SHP77 treated with DMSO at 0.1 percent for 48 hours (cell line): ENCODE data around the gene MPP3.
A peak's percentile ranks its signal among the peaks of the same experiment; 100 is the strongest.
"Not testable (repeated sequence)": the region's sequence is repeated elsewhere in the genome, so short reads cannot be mapped to it uniquely, and the experiment has no call there.

Experiments used
- DNase-seq: peaks from one replicate; lab custom pipeline; 2025; lab: John Stamatoyannopoulos, UW

MPP3 gene

GRCh38 chr17:43832976-43833829, at the start of gene MPP3:
MPP3 (minus strand) TSS chr17:43833146; CDS start chr17:43831906, 1,240 bp downstream.
- DNase-seq, result peak; percentile 49

DNA sequence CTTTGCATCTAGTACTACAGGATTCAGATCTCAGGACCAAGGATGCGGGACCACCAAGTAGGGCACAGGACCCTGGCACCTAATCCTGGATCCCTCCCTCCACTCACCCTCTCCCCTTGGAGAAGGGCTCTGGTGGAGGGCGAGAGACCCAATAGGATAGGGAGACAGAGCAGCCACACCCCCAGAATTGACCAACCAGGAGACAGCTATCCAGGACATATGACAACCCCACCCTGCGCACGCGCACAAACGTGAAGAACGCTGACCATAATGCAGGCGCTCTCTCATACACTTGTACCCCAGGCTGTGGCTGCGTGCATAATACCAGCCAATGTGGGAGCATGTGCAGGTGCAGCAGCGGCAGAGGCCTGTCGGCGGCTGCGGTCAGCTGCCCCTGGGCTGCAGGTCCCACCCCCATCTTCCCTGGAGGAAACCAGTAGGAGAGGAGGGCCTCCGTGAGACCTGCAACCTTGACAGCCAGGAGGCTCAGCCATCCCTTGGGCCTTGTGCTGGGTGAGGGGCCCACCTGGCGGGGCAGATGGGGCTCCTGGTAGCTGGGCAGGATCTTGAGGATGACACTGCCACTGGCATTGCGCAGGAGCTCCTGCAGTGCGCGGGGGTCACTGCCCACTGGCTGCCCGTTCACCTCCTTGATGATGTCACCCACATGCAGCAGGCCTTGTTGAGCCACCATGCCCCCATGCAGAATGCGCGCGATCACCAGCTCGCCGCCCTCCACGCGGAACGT, 49.0 kb upstream of the MPP3 start:
- no peak for DNase-seq

GRCh38 chr17:43881181-43881580, 48.2 kb upstream of the MPP3 start:
- DNase-seq, result no peak

GRCh38 chr17:43880420-43880991, 47.6 kb upstream of the MPP3 start:
- no peak for DNase-seq

GRCh38 chr17:43879723-43880419, 46.9 kb upstream of the MPP3 start:
- no peak for DNase-seq

- no peak for DNase-seq
Observed at GRCh38 chr17:43878260-43879175, 45.6 kb upstream of the MPP3 start.

DNA sequence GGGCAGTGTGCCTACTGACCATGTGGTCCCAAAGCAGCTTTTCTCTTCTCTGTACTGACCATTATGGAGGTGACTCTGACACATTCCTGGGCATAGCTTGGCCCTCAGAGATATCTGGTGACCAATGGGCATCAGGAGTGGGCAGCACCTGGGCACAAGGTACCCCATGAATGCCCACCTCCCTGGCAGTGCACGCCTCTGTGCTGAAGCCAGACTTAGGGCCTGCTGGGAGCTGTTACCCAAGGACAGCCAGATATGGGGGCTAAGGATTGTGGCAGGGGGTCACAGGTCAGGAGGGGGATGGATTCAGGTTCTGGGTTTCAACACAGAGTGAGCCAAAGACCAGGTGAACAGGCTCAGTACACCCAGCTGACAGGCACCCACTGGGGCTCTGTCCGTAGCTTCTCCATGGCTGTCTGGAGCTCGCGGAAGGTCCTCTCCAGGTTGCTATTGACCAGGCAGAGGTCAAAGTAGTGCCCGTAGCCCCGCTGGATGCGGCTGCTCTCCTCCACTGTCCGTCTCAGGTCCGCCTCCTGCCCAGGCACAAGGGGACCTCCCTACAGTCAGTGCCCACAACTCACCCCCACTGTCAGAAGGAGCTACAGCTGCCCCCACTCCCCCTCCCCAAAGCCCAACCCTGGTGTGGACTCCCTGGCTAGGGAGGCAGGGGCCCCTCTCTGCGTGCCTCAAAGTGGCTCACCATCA, 44.7 kb upstream of the MPP3 start:
- no peak for DNase-seq

- DNase-seq, result no peak
Observed at GRCh38 chr17:43877031-43877430, 44.1 kb upstream of the MPP3 start.

DNA sequence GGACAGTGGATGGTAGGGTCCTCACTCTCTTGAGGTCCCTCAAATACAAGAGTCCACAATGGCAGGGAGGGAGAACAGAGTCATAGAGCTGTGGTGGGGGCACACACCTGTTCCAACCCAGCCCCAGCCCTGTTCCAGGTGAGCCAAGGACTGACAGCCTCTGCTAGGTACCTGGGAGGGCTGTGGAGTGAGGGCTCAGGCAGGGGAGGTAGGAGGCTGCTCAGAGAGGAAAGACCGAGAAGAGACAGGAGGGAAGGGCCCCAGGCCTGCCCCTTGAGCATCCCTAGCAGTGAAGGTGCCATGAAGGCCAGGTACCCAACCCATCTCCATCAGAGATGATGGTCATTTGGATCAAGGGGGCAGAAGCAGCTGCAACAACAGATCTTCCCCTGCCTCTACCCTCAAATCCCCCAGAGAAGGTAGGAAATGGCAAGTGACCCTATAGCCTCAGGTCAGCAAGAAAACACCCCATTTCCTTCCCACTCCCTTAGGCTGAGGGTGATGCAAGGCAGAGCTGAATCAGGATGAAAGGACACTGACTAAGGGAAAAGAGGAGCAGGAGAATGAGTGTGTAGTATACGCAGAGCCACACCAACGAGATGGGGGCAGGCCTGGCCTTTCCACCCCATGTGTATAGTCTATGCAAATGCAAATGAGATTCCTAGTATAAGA, 42.7 kb upstream of the MPP3 start:
- no peak for DNase-seq

- DNase-seq, result no peak
Observed at GRCh38 chr17:43874293-43874692, 41.3 kb upstream of the MPP3 start.

DNA sequence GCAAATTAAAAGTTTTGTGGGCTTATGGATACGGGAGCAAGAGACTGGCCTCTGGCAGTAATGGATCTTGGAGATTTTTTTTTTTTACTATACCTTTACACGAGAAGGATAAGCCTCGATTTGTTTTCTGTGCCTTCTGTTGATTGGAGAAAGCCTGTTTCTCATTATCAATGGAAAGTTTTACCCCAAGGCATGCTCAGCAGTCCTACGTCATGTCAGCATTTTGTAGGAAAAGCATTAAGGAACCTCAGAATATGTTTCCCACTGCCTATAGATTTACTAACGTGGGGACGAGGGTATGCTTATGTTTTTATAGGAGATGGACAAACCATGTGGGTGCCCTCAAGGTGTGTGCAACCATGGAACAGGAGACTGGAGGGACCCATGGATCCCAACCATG, 40.9 kb upstream of the MPP3 start:
- no peak for DNase-seq

GRCh38 chr17:43873091-43873490, 40.1 kb upstream of the MPP3 start:
- DNase-seq, result no peak

GRCh38 chr17:43871946-43872690, 39.2 kb upstream of the MPP3 start:
- no peak for DNase-seq

- DNase-seq, result not testable (repeated sequence)
Observed at GRCh38 chr17:43869031-43869430, 36.1 kb upstream of the MPP3 start.

DNA sequence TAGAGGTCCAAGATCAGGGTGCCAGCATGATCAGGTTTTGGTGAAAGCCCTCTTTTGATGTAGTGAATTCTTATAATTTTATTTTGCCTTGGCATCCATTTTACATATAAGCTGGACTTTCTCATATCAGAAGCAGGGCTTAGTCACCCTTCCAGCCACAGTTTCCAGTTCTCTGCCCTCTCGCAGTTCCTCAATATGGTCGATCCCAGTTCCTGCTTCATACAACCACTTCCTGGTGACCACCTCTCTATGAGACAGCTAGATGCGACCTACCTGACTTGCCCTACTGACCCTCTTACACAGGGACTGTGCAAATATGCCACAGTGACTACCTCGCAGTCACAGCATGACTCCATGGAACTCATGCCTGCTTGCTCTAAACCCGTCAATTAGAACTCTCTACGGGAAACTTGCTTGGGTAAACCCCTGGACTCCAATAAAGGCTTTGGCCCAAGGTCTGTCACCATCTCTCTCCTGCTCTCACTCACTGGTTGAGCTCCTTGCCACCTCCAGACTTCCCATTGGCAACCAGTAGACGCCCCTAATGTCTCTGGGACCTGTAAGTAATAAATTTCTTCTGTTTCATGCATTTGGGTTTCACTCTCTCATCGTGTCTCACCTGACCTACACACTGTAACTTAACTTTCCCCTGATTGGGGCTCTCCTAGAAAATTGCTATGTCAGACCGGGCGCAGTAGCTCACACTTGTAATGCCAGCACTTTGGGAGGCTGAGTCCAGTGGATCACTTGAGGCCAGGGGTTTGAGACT, 35.5 kb upstream of the MPP3 start:
- no peak for DNase-seq

- no peak for DNase-seq
Observed at GRCh38 chr17:43864161-43864984, 31.4 kb upstream of the MPP3 start.

DNA sequence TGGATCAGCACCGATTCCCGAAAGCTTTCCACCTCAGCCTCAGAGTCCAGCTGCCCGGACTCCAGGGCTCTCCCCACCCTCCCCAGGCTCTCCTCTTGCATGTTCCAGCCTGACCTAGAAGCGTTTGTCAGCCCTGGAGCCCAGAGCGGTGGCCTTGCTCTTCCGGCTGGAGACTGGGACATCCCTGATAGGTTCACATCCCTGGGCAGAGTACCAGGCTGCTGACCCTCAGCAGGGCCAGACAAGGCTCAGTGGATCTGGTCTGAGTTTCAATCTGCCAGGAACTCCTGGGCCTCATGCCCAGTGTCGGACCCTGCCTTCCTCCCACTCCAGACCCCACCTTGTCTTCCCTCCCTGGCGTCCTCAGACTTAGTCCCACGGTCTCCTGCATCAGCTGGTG, 29.0 kb upstream of the MPP3 start:
- no peak for DNase-seq
